GM10847 (cell line): Measurements from ENCODE around the gene WDR59.

Source experiments
- POLR2A ChIP-seq: IDR thresholded peaks from 2 replicates; pipeline ENCODE4 v1.6.1; 2011; ENCODE audit not compliant: insufficient read length; ENCODE audit errors: extremely low read depth

WDR59 gene

GRCh38 chr16:74997042-74997491 is 12.1 kb upstream of the WDR59 start:
- no peak for TF ChIP-seq POLR2A

GRCh38 chr16:74995986-74996385 is 11.1 kb upstream of the WDR59 start:
- TF ChIP-seq POLR2A = no peak

- no peak for TF ChIP-seq POLR2A
Observed at GRCh38 chr16:74991593-74992403, 6.9 kb upstream of the WDR59 start.

GRCh38 chr16:74991268-74991592 is 6.3 kb upstream of the WDR59 start:
- no peak for TF ChIP-seq POLR2A

- TF ChIP-seq POLR2A = no peak
Observed at GRCh38 chr16:74990832-74991231, 5.9 kb upstream of the WDR59 start.

GRCh38 chr16:74987027-74987681 is 2.2 kb upstream of the WDR59 start:
- TF ChIP-seq POLR2A = no peak

- no peak for TF ChIP-seq POLR2A
Observed at GRCh38 chr16:74984194-74984528, 762 bp downstream of the WDR59 start.

- no peak for TF ChIP-seq POLR2A
Observed at GRCh38 chr16:74982256-74982655, 2.7 kb downstream of the WDR59 start.

- TF ChIP-seq POLR2A = no peak
Observed at GRCh38 chr16:74975591-74975990, 9.3 kb downstream of the WDR59 start.

- TF ChIP-seq POLR2A = no peak
Observed at GRCh38 chr16:74973304-74973703, 11.6 kb downstream of the WDR59 start.

- no peak for TF ChIP-seq POLR2A
Observed at GRCh38 chr16:74954763-74955162, 30.2 kb downstream of the WDR59 start.

- TF ChIP-seq POLR2A = no peak
Observed at GRCh38 chr16:74951681-74952080, 33.2 kb downstream of the WDR59 start.

GRCh38 chr16:74951206-74951605 is 33.7 kb downstream of the WDR59 start:
- TF ChIP-seq POLR2A = no peak

GRCh38 chr16:74950511-74950910 is 34.4 kb downstream of the WDR59 start:
- TF ChIP-seq POLR2A = no peak

- no peak for TF ChIP-seq POLR2A
Observed at GRCh38 chr16:74949309-74949708, 35.6 kb downstream of the WDR59 start.

- no peak for TF ChIP-seq POLR2A
Observed at GRCh38 chr16:74944466-74944865, 40.5 kb downstream of the WDR59 start.
